Activated T-helper 1 cell treated with Interleukin-2 at 50 U/mL for 16 hours (primary cell): Measurements from ENCODE around the gene ATP11B.

Experiments
- DNase-seq: peaks from one replicate; pipeline ENCODE4 v3.0.0-alpha.2; 2020; ENCODE audit warnings: low read depth

ATP11B gene

GRCh38 chr3:182957226-182957625, 163.9 kb downstream of the ATP11B start:
- no peak for DNase-seq

- no peak for DNase-seq
Measured at GRCh38 chr3:182957676-182958266, 164.5 kb downstream of the ATP11B start.

- DNase-seq, result no peak
Measured at GRCh38 chr3:182959474-182960350, 166.4 kb downstream of the ATP11B start.

- no peak for DNase-seq
Measured at GRCh38 chr3:182962166-182962565, 168.9 kb downstream of the ATP11B start.

- no peak for DNase-seq
Measured at GRCh38 chr3:182964179-182964578, 170.9 kb downstream of the ATP11B start.

- DNase-seq, result no peak
Measured at GRCh38 chr3:182965861-182966366, 172.6 kb downstream of the ATP11B start.

GRCh38 chr3:182967218-182968204, 174.2 kb downstream of the ATP11B start:
- DNase-seq, result no peak

GRCh38 chr3:182969277-182969676, 176.0 kb downstream of the ATP11B start:
- DNase-seq, result no peak

GRCh38 chr3:182969853-182970252, 176.5 kb downstream of the ATP11B start:
- no peak for DNase-seq

GRCh38 chr3:182970811-182971418, 177.6 kb downstream of the ATP11B start:
- DNase-seq, result no peak
